Neural progenitor cell (in vitro differentiated cells): ENCODE data around the gene MATN1. TPM values are rescaled to one million over a fixed set of nuclear protein-coding genes. Genes with fewer than 3 reads are reported as not detected.

Source experiments
- DNase-seq: peaks from one replicate; pipeline ENCODE4 v3.0.0-alpha.2; 2016; ENCODE audit warnings: low spot score
- H2AFZ ChIP-seq: fragments of 200-600 bp; sonication (generic); replicated peaks from 2 replicates; pipeline ENCODE4 v1.6.1; 2016; ENCODE audit warnings: antibody characterized with exemption
- H3F3A ChIP-seq: fragments of 200-600 bp; sonication (generic); 2 replicates; pipeline ENCODE4 v1.6.1; 2016; ENCODE audit warnings: antibody characterized with exemption, low read depth
- H3K27ac ChIP-seq: fragments of 200-600 bp; sonication (generic); 2 replicates; pipeline ENCODE4 v1.5.1; 2016; ENCODE audit warnings: mild to moderate bottlenecking
- H3K27me3 ChIP-seq: fragments of 200-600 bp; sonication (generic); 2 replicates; pipeline ENCODE4 v1.6.1; 2016; ENCODE audit warnings: mild to moderate bottlenecking, moderate library complexity
- H3K36me3 ChIP-seq: fragments of 200-600 bp; sonication (generic); 2 replicates; pipeline ENCODE4 v1.5.1; 2016
- H3K4me1 ChIP-seq: fragments of 200-600 bp; sonication (generic); 2 replicates; pipeline ENCODE4 v1.6.1; 2016; ENCODE audit warnings: mixed run types
- H3K4me2 ChIP-seq: fragments of 200-600 bp; sonication (generic); 2 replicates; pipeline ENCODE4 v1.6.1; 2016
- H3K4me3 ChIP-seq: fragments of 200-600 bp; sonication (generic); 2 replicates; pipeline ENCODE4 v1.5.1; 2016
- H3K79me2 ChIP-seq: fragments of 200-600 bp; sonication (generic); 2 replicates; pipeline ENCODE4 v1.6.1; 2016; ENCODE audit warnings: low read depth
- H3K9ac ChIP-seq: fragments of 200-600 bp; sonication (generic); 2 replicates; pipeline ENCODE4 v1.6.1; 2016
- H3K9me3 ChIP-seq: fragments of 200-600 bp; sonication (generic); 2 replicates; pipeline ENCODE4 v1.5.1; 2016; ENCODE audit warnings: low read depth
- H4K20me1 ChIP-seq: fragments of 200-600 bp; sonication (generic); 2 replicates; pipeline ENCODE4 v1.6.1; 2016; ENCODE audit warnings: low read depth
- H3K27ac Mint-ChIP-seq: 3 replicates; pipeline ENCODE4 v1.8.0; 2021; ENCODE audit warnings: mixed read lengths
- H3K27me3 Mint-ChIP-seq: 2 replicates; pipeline ENCODE4 v1.8.0; 2022; ENCODE audit warnings: low read depth, mild to moderate bottlenecking, inconsistent platforms, moderate library complexity, mixed read lengths; ENCODE audit not compliant: insufficient read depth
- H3K36me3 Mint-ChIP-seq: 3 replicates; pipeline ENCODE4 v1.8.0; 2021; ENCODE audit warnings: mixed read lengths
- H3K4me1 Mint-ChIP-seq: 3 replicates; pipeline ENCODE4 v1.8.0; 2021; ENCODE audit warnings: mixed read lengths
- H3K4me3 Mint-ChIP-seq: 3 replicates; pipeline ENCODE4 v1.8.0; 2021; ENCODE audit warnings: mild to moderate bottlenecking, moderate library complexity, mixed read lengths
- H3K9me3 Mint-ChIP-seq: 3 replicates; pipeline ENCODE4 v1.8.0; 2020; ENCODE audit warnings: mixed read lengths
- CTCF ChIP-seq: fragments of 200-600 bp; sonication (generic); IDR thresholded peaks from 2 replicates; pipeline ENCODE4 v1.5.1; 2017; ENCODE audit warnings: antibody characterized with exemption, mild to moderate bottlenecking
- EZH2 ChIP-seq: fragments of 200-600 bp; sonication (generic); IDR thresholded peaks from 2 replicates; pipeline ENCODE4 v1.6.1; 2017; ENCODE audit warnings: antibody characterized with exemption, mild to moderate bottlenecking, moderate library complexity
- EZH2phosphoT487 ChIP-seq: fragments of 200-600 bp; sonication (generic); IDR thresholded peaks from 2 replicates; pipeline ENCODE4 v1.6.1; 2017; ENCODE audit warnings: antibody characterized with exemption
- total RNA-seq: library from RNA; depleted of rRNA; stranded (reverse); fragments of >200 nt; gene quantifications from 2 replicates; pipeline ENCODE4 v1.2.3, GENCODE V29; 2015; ENCODE audit warnings: low replicate concordance

Gene MATN1
- total RNA-seq, 1 donor from 2014 or later: not detected

- peaks cover 20% of the 10 kb centered on the region for H3K4me1 ChIP-seq
- H3K9me3 ChIP-seq: no peaks in the 10 kb centered on the region
- H2AFZ ChIP-seq: no peak overlapping the region
- H4K20me1 ChIP-seq: no peaks in the 10 kb centered on the region
- no peak overlapping the region for H3K27ac ChIP-seq
- H3K27me3 ChIP-seq: no peaks in the 10 kb centered on the region
- H3F3A ChIP-seq: peaks cover 4% of the 10 kb centered on the region
- Mint-ChIP-seq H3K4me1 (peaks cover 10% of the 10 kb centered on the region), H3K4me3 (no peak overlapping the region), H3K27ac (no peak overlapping the region), H3K27me3 (peaks cover 6% of the 10 kb centered on the region), H3K36me3 (no peaks in the 10 kb centered on the region), H3K9me3 (no peaks in the 10 kb centered on the region)
- no peak overlapping the region for H3K9ac ChIP-seq
- H3K79me2 ChIP-seq: no peaks in the 10 kb centered on the region
- no peaks in the 10 kb centered on the region for H3K36me3 ChIP-seq
- no peak overlapping the region for H3K4me3 ChIP-seq
- TF ChIP-seq CTCF (no peak), EZH2phosphoT487 (no peak), EZH2 (no peak)
- no peak for DNase-seq
- H3K4me2 ChIP-seq: no peak overlapping the region
Observed at GRCh38 chr1:30702823-30703222, 20.6 kb downstream of the MATN1 start.

- H3K4me3 ChIP-seq: no peak overlapping the region
- Mint-ChIP-seq H3K36me3 (no peaks in the 10 kb centered on the region), H3K27ac (no peak overlapping the region), H3K4me3 (no peak overlapping the region), H3K27me3 (no peaks in the 10 kb centered on the region), H3K4me1 (peaks cover 14% of the 10 kb centered on the region), H3K9me3 (no peaks in the 10 kb centered on the region)
- H3F3A ChIP-seq: peaks cover 13% of the 10 kb centered on the region
- no peaks in the 10 kb centered on the region for H3K9me3 ChIP-seq
- H3K79me2 ChIP-seq: no peaks in the 10 kb centered on the region
- TF ChIP-seq CTCF (no peak), EZH2 (no peak), EZH2phosphoT487 (no peak)
- H3K27ac ChIP-seq: no peak overlapping the region
- H3K9ac ChIP-seq: no peak overlapping the region
- no peak overlapping the region for H3K4me2 ChIP-seq
- H3K4me1 ChIP-seq: peaks cover 26% of the 10 kb centered on the region
- H3K36me3 ChIP-seq: no peaks in the 10 kb centered on the region
- H3K27me3 ChIP-seq: no peaks in the 10 kb centered on the region
- no peak for DNase-seq
- H4K20me1 ChIP-seq: no peaks in the 10 kb centered on the region
- no peak overlapping the region for H2AFZ ChIP-seq
Observed at GRCh38 chr1:30701258-30701633, 22.1 kb downstream of the MATN1 start.

- Histone ChIP-seq H3K27ac (no peak overlapping the region), H3K9ac (no peak overlapping the region), H3K4me3 (no peak overlapping the region), H4K20me1 (no peaks in the 10 kb centered on the region), H3K79me2 (no peaks in the 10 kb centered on the region), H3K36me3 (no peaks in the 10 kb centered on the region), H3K4me2 (no peak overlapping the region), H2AFZ (no peak overlapping the region), H3F3A (peaks cover 9% of the 10 kb centered on the region), H3K9me3 (no peaks in the 10 kb centered on the region), H3K27me3 (no peaks in the 10 kb centered on the region), H3K4me1 (peaks cover 23% of the 10 kb centered on the region)
- Mint-ChIP-seq H3K4me1 (peaks cover 11% of the 10 kb centered on the region), H3K27ac (no peak overlapping the region), H3K4me3 (no peak overlapping the region), H3K27me3 (peaks cover 3% of the 10 kb centered on the region), H3K36me3 (no peaks in the 10 kb centered on the region), H3K9me3 (no peaks in the 10 kb centered on the region)
- DNase-seq: no peak
- no peak for TF ChIP-seq CTCF
- TF ChIP-seq EZH2: no peak
- no peak for TF ChIP-seq EZH2phosphoT487
Observed at GRCh38 chr1:30700528-30701257, 22.7 kb downstream of the MATN1 start.
